A673 (cell line): ENCODE data around the gene SCNN1G. TPM values are rescaled to one million over a fixed set of nuclear protein-coding genes. Genes with fewer than 3 reads are reported as not detected.

Experiments
- BruUV-seq: library from RNA; stranded (reverse); fragments of 400-500 nt; replicated peaks from 2 replicates; lab custom pipeline; 2021; lab: Mats Ljungman, UMichigan
- CTCF ChIA-PET: fragments of 300-600 bp; sonication (Branson Sonifier 250); formaldehyde crosslinking; loops from one replicate; lab custom pipeline; 2022; ENCODE audit warnings: antibody characterized with exemption; lab: Charles Lee
- POLR2A ChIA-PET: fragments of 300-600 bp; sonication (Branson Sonifier 250); formaldehyde crosslinking; loops from one replicate; lab custom pipeline; 2022; ENCODE audit warnings: antibody characterized with exemption; ENCODE audit not compliant: low non-redundant PET; lab: Charles Lee
- DNase-seq: peaks from one replicate; pipeline ENCODE4 v3.0.0-alpha.2; 2015; ENCODE audit warnings: low spot score
- H3K27ac ChIP-seq: fragments of 200-600 bp; sonication (generic); 2 replicates; pipeline ENCODE4 v1.5.1; 2016; ENCODE audit warnings: mixed run types, low read depth, mild to moderate bottlenecking, mixed read lengths, antibody characterized with exemption, low read length; ENCODE audit not compliant: poor library complexity, severe bottlenecking
- H3K27me3 ChIP-seq: fragments of 200-600 bp; sonication (generic); replicated peaks from 2 replicates; pipeline ENCODE4 v1.6.1; 2017; ENCODE audit warnings: mixed run types, low read depth, mild to moderate bottlenecking, mixed read lengths, antibody characterized with exemption, low read length; ENCODE audit not compliant: insufficient read depth, poor library complexity
- H3K36me3 ChIP-seq: fragments of 200-600 bp; sonication (generic); 2 replicates; pipeline ENCODE4 v1.6.1; 2016; ENCODE audit warnings: mixed run types, mild to moderate bottlenecking, mixed read lengths, antibody characterized with exemption, low read length; ENCODE audit not compliant: insufficient read depth, poor library complexity, severe bottlenecking
- H3K4me1 ChIP-seq: fragments of 200-600 bp; sonication (generic); 2 replicates; pipeline ENCODE4 v1.6.1; 2017; ENCODE audit warnings: mixed run types, mild to moderate bottlenecking, mixed read lengths, antibody characterized with exemption, low read length; ENCODE audit not compliant: insufficient read depth, poor library complexity, severe bottlenecking
- H3K4me3 ChIP-seq: fragments of 200-600 bp; sonication (generic); 2 replicates; pipeline ENCODE4 v1.5.1; 2016; ENCODE audit warnings: low read depth, mixed run types, mild to moderate bottlenecking, mixed read lengths, low read length; ENCODE audit not compliant: poor library complexity, severe bottlenecking
- H3K9me3 ChIP-seq: fragments of 200-600 bp; sonication (generic); 2 replicates; pipeline ENCODE4 v1.6.1; 2016; ENCODE audit warnings: mixed run types, low read depth, mild to moderate bottlenecking, mixed read lengths, antibody characterized with exemption, low read length; ENCODE audit not compliant: poor library complexity, severe bottlenecking
- EZH2 ChIP-seq: fragments of 200-600 bp; sonication (generic); IDR thresholded peaks from 2 replicates; pipeline ENCODE4 v1.6.1; 2017; ENCODE audit warnings: borderline replicate concordance, low read depth, mild to moderate bottlenecking, mixed read lengths, antibody characterized with exemption, low read length; ENCODE audit not compliant: poor library complexity, severe bottlenecking
- intact Hi-C: fragments of 100-400 bp; cut with micrococcal nuclease; formaldehyde crosslinking; loops from one replicate; pipeline ENCODE4 v1.10.0; 2022; ENCODE audit not compliant: unreplicated experiment
- total RNA-seq: library from RNA; stranded (reverse); gene quantifications from 2 replicates; pipeline ENCODE4 v1.2.3, GENCODE V29; 2021
- TF ChIP-seq, protein P1 (sequence below): fragments of 300-800, 200-600 bp; sonication (generic); conservative IDR thresholded peaks from 2 replicates; pipeline ENCODE4 v1.5.1; 2017; ENCODE audit warnings: low read depth, mild to moderate bottlenecking, antibody characterized with exemption, low read length, moderate library complexity, mixed read lengths

SCNN1G gene
- total RNA-seq, 1 experiment from 2014 or later = 22.3 TPM

DNA sequence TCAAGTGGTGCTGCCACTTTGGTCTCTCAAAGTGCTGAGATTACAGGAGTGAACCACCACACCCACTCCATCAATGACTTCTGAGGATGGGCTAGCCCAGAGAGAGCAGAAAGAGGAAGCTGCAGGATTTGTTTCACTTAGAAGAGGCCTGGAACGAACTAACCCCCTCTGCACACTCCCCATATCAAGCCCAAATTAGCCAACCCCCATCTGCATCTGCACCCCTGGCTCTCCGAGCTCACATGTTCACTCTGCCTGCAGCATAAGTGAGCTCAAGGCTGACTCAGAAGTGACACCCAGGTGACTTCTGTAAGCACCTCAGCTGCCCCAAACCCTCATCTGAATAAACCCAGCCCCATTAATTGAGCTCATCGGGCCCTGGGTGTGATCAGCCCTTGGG lies 4.8 kb downstream of the SCNN1G start:
- Histone ChIP-seq H3K27me3 (no peaks in the 10 kb centered on the region), H3K27ac (no peak overlapping the region), H3K4me1 (peaks cover 6% of the 10 kb centered on the region), H3K4me3 (no peak overlapping the region), H3K36me3 (peaks cover 12% of the 10 kb centered on the region), H3K9me3 (no peaks in the 10 kb centered on the region)
- DNase-seq = no peak
- POLR2A ChIA-PET = interaction anchor here (0.7 kb wide), 1 partner anchor 14 kb away, joined by 3 read pairs; no protein-coding TSS in a partner anchor
- BruUV-seq = no TSS peak
- intact Hi-C loops = loop anchor here (10.0 kb wide), 1 partner anchor 57 kb away; no protein-coding TSS in a partner anchor
- CTCF ChIA-PET = interaction anchor here (0.6 kb wide), 2 partner anchors 342 to 850 kb away, joined by 4 read pairs; no protein-coding TSS in a partner anchor
- TF ChIP-seq EZH2 = no peak
- TF ChIP-seq, protein P1, sequence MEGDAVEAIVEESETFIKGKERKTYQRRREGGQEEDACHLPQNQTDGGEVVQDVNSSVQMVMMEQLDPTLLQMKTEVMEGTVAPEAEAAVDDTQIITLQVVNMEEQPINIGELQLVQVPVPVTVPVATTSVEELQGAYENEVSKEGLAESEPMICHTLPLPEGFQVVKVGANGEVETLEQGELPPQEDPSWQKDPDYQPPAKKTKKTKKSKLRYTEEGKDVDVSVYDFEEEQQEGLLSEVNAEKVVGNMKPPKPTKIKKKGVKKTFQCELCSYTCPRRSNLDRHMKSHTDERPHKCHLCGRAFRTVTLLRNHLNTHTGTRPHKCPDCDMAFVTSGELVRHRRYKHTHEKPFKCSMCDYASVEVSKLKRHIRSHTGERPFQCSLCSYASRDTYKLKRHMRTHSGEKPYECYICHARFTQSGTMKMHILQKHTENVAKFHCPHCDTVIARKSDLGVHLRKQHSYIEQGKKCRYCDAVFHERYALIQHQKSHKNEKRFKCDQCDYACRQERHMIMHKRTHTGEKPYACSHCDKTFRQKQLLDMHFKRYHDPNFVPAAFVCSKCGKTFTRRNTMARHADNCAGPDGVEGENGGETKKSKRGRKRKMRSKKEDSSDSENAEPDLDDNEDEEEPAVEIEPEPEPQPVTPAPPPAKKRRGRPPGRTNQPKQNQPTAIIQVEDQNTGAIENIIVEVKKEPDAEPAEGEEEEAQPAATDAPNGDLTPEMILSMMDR = no peak

DNA sequence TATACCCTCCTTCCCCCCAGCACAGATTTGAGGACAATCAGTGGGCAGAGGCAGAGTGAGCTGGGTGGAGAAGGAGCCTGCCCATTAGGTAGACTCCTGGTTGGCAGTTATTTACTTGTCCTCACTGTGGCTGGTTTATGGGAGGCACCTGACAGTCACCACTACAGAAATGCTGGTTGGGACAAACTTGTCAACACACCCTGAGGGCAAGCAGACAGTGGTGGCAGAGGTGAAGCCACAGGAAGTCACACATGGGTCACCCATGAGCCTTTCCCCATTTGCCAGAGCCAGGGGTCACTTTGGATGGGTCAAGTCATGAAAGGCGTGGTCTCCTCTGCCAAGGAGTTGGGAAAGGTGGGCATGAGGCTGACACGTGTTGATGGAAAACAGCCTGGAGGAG lies 6.4 kb downstream of the SCNN1G start:
- Histone ChIP-seq H3K27ac (no peak overlapping the region), H3K36me3 (peaks cover 12% of the 10 kb centered on the region), H3K4me1 (peaks cover 6% of the 10 kb centered on the region), H3K9me3 (no peaks in the 10 kb centered on the region), H3K4me3 (no peak overlapping the region), H3K27me3 (no peaks in the 10 kb centered on the region)
- intact Hi-C loops = loop anchor here (10.0 kb wide), 1 partner anchor 56 kb away; no protein-coding TSS in a partner anchor
- BruUV-seq = no TSS peak
- DNase-seq = no peak
- ChIA-PET CTCF (no interaction called here), POLR2A (no interaction called here)
- TF ChIP-seq EZH2 = no peak
- TF ChIP-seq, protein P1 = no peak

DNA sequence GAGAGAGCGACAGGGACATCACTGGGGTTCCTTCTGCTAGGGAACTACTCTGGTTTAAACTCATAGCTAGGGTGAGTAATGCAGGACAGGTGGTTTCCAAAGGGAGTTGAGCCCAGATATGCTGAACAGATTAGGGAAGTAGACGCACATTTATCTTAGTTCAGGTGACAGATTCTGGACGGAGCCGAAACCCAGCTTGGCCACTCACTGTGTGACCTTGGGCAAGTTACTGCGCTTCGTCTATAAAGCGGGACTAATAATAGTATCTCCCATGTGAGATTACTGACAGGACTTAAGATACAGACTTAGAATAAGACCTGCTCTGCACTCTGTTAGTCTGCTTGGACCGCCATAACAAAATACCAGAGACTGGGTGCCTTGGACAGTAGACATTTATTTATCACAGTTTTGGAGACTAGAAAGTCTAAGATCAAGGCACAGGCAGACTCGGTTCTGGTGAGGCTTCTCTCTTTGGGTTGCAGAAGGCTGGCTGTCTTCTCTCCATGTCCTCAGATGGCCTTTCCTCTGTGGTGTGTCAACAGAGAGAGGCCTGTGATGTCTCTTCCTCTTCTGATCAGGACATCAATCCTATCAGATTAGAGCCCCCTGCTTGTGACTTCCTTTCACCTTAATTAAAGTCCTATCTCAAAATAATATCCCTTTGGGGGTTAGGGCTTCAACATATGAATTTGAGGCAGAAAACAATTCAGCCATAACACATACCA lies 12.1 kb downstream of the SCNN1G start:
- no peak for DNase-seq
- no peaks in the 10 kb centered on the region for H3K4me1 ChIP-seq
- H3K36me3 ChIP-seq = peaks cover 20% of the 10 kb centered on the region
- H3K9me3 ChIP-seq = no peaks in the 10 kb centered on the region
- no TSS peak for BruUV-seq
- no peak overlapping the region for H3K4me3 ChIP-seq
- no peak overlapping the region for H3K27ac ChIP-seq
- ChIA-PET POLR2A (no interaction called here), CTCF (no interaction called here)
- TF ChIP-seq EZH2 = no peak
- TF ChIP-seq, protein P1 = no peak
- intact Hi-C loops = no loop called here
- H3K27me3 ChIP-seq = no peaks in the 10 kb centered on the region
